Ovary (tissue), 3 donors: ENCODE data around the gene SLAIN2.

ENCODE experiments used
- EP300 ChIP-seq: sonication (generic); formaldehyde crosslinking; IDR thresholded peaks from one replicate; pipeline ENCODE4 v1.6.1; 2017; ENCODE audit warnings: antibody characterized with exemption
- POLR2A ChIP-seq: fragments of 450-650 bp; IDR thresholded peaks from one replicate; pipeline ENCODE4 v1.6.1; 2017; ENCODE audit warnings: antibody characterized with exemption, mild to moderate bottlenecking, moderate library complexity
- TF ChIP-seq, protein P1 (sequence below), 3 donors: fragments of 450-650 bp in 2 of 3; fragments of 200-600 bp in 1 of 3; IDR thresholded peaks; one replicate each; pipeline versions ENCODE4 v1.5.1 to v1.8.0; 2016 to 2022; ENCODE audit warnings: antibody characterized with exemption in 3 of 3, mild to moderate bottlenecking in 1 of 3
- donor health status: DM: no; HTN: no; CAD: no.

DNA sequence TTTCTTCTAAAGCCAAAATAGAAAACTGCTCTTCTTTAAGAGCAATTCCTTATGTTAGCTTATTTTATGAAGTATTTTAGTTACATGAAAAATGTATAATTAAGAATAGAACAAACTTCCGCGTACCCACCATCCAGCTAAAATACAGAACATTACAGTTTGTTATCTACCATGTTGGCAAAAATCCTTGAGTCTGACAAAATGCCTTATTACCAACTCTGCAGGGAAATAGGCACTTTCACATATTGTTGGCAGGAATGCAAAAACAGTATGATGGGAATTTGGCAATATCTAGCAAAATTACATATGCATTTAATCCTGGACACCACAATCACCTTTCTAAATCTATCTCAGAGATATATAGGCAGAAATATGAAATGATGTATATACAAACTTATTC, 32.4 kb upstream of the SLAIN2 start:
- TF ChIP-seq, protein P1, sequence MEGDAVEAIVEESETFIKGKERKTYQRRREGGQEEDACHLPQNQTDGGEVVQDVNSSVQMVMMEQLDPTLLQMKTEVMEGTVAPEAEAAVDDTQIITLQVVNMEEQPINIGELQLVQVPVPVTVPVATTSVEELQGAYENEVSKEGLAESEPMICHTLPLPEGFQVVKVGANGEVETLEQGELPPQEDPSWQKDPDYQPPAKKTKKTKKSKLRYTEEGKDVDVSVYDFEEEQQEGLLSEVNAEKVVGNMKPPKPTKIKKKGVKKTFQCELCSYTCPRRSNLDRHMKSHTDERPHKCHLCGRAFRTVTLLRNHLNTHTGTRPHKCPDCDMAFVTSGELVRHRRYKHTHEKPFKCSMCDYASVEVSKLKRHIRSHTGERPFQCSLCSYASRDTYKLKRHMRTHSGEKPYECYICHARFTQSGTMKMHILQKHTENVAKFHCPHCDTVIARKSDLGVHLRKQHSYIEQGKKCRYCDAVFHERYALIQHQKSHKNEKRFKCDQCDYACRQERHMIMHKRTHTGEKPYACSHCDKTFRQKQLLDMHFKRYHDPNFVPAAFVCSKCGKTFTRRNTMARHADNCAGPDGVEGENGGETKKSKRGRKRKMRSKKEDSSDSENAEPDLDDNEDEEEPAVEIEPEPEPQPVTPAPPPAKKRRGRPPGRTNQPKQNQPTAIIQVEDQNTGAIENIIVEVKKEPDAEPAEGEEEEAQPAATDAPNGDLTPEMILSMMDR (IDR thresholded peaks at IDR 0.05) = no peak
- no peak for TF ChIP-seq POLR2A
- TF ChIP-seq EP300 = no peak
